Thoracic aorta endothelial cell (primary cell): Measurements from ENCODE around the gene YPEL3. TPM values are rescaled to one million over a fixed set of nuclear protein-coding genes. Genes with fewer than 3 reads are reported as not detected.

Experiments
- total RNA-seq: library from RNA; depleted of rRNA; stranded (reverse); fragments of >200 nt; gene quantifications from 2 replicates; pipeline ENCODE4 v1.2.3, GENCODE V29; 2012

The YPEL3 gene
- 10.3 and 10.9 TPM in 2 replicates for total RNA-seq

GRCh38 chr16:30096105-30096861, at the start of gene YPEL3:
TSS of gene YPEL3 (minus strand) at chr16:30096213. CDS start at chr16:30095482, 731 bp downstream.

GRCh38 chr16:30113031-30113710, 17.2 kb upstream of the YPEL3 start, which contains the start of gene GDPD3:
TSS of gene GDPD3 (minus strand) at chr16:30113537. CDS start at chr16:30113478, 59 bp downstream.

GRCh38 chr16:30091474-30092372, 4.3 kb downstream of the YPEL3 start, which contains the start of gene TBX6:
TSS of gene TBX6 (minus strand) at chr16:30091924. CDS start at chr16:30091193, 731 bp downstream.

GRCh38 chr16:30075503-30076275, 20.3 kb downstream of the YPEL3 start, which contains the start of gene PPP4C:
TSS of gene PPP4C (plus strand) at chr16:30075994. CDS start at chr16:30076378, 384 bp downstream.

GRCh38 chr16:30065102-30065942, 30.7 kb downstream of the YPEL3 start, which contains the start of gene ALDOA:
TSS of gene ALDOA (plus strand) at chr16:30065760. CDS start at chr16:30066898, 1,138 bp downstream.

Other genes with a start within 250 kb of the YPEL3 start
- 52.1 and 73.6 TPM in 2 replicates for gene CDIPT, start 233.0 kb downstream of the YPEL3 start, total RNA-seq
- 1.2 and 1.4 TPM in 2 replicates for gene SEZ6L2, start 196.7 kb downstream of the YPEL3 start, total RNA-seq
- 0.93 TPM in 2 replicates for gene ASPHD1, start 195.7 kb downstream of the YPEL3 start, total RNA-seq
- 10.5 and 11.6 TPM in 2 replicates for gene KCTD13, start 170.0 kb downstream of the YPEL3 start, total RNA-seq
- gene TMEM219, start 134.1 kb downstream of the YPEL3 start, total RNA-seq = 55.5 and 59.8 TPM in 2 replicates
- gene TAOK2, start 122.3 kb downstream of the YPEL3 start, total RNA-seq = 91.9 and 96.3 TPM in 2 replicates
- gene HIRIP3, start 100.6 kb downstream of the YPEL3 start, total RNA-seq = 7.3 and 8.1 TPM in 2 replicates
- 37.9 and 42.9 TPM in 2 replicates for gene INO80E, start 100.0 kb downstream of the YPEL3 start, total RNA-seq
- gene DOC2A, start 85.2 kb downstream of the YPEL3 start, total RNA-seq = 0.13 and 0.22 TPM in 2 replicates
- gene C16orf92, start 73.0 kb downstream of the YPEL3 start, total RNA-seq = not detected in 2 replicates
- 0.07 and 0.13 TPM in 2 replicates for gene TLCD3B, start 64.9 kb downstream of the YPEL3 start, total RNA-seq
- 921 and 974 TPM in 2 replicates for gene ALDOA, start 30.5 kb downstream of the YPEL3 start, total RNA-seq
- gene PPP4C, start 20.2 kb downstream of the YPEL3 start, total RNA-seq = 193 and 211 TPM in 2 replicates
- 0.14 and 0.27 TPM in 2 replicates for gene TBX6, start 4.3 kb downstream of the YPEL3 start, total RNA-seq
- gene GDPD3, start 17.3 kb upstream of the YPEL3 start, total RNA-seq = 1.7 and 2.0 TPM in 2 replicates
- 46.5 and 58.0 TPM in 2 replicates for gene MAPK3, start 27.0 kb upstream of the YPEL3 start, total RNA-seq
- gene CORO1A, start 87.4 kb upstream of the YPEL3 start, total RNA-seq = 3.8 and 4.0 TPM in 2 replicates
- 114 and 168 TPM in 2 replicates for gene BOLA2B, start 97.5 kb upstream of the YPEL3 start, total RNA-seq
- gene SLX1A, start 97.7 kb upstream of the YPEL3 start, total RNA-seq = 27.2 and 46.3 TPM in 2 replicates
- gene SULT1A3, start 103.0 kb upstream of the YPEL3 start, total RNA-seq = 4.4 and 4.5 TPM in 2 replicates
- 3.2 and 4.0 TPM in 2 replicates for gene NPIPB13, start 152.3 kb upstream of the YPEL3 start, total RNA-seq